A549 (cell line): Measurements from ENCODE around the gene LPCAT1.

ENCODE experiments used
- CBX2 ChIP-seq: fragments of 200-600 bp; sonication (generic); IDR thresholded peaks from 2 replicates; pipeline ENCODE4 v1.6.1; 2016; ENCODE audit warnings: low read depth, mild to moderate bottlenecking, borderline replicate concordance
- CHD2 ChIP-seq: fragments of 150-350 bp; IDR thresholded peaks from 2 replicates; pipeline ENCODE4 v1.6.1; 2014; ENCODE audit warnings: low read length; ENCODE audit not compliant: partially characterized antibody
- KDM5A ChIP-seq: fragments of 200-600 bp; sonication (generic); IDR thresholded peaks from 2 replicates; pipeline ENCODE4 v1.6.1; 2016; ENCODE audit warnings: antibody characterized with exemption, mild to moderate bottlenecking
- POLR2A ChIP-seq: IDR thresholded peaks from 2 replicates; pipeline ENCODE4 v1.6.1; 2012; ENCODE audit warnings: mild to moderate bottlenecking, low read length
- POLR2AphosphoS2 ChIP-seq: conservative IDR thresholded peaks from 2 replicates; pipeline ENCODE4 v1.6.1; 2012; ENCODE audit warnings: low read length, improper control_type of control experiment, inconsistent platforms
- RAD21 ChIP-seq, 2 experiments: fragments of >200 bp in 1 of 2; sonication (Bioruptor Twin) in 1 of 2; formaldehyde crosslinking in 1 of 2; IDR thresholded peaks in 1 of 2; conservative IDR thresholded peaks in 1 of 2; 2 replicates in 1 of 2; 3 replicates in 1 of 2; pipeline ENCODE4 v1.6.1; 2012 to 2018; ENCODE audit warnings: inconsistent platforms in 1 of 2
- TFCP2L1 ChIP-seq: fragments of 250-450 bp; sonication (Bioruptor Pico); IDR thresholded peaks from 2 replicates; pipeline ENCODE4 v1.5.0; 2021; ENCODE audit warnings: mild to moderate bottlenecking
- TF ChIP-seq, protein P1 (sequence below): fragments of >200 bp; sonication (Bioruptor Twin); formaldehyde crosslinking; IDR thresholded peaks from 3 replicates; pipeline ENCODE4 v1.5.1; 2016
- TF ChIP-seq, protein P2 (sequence below): fragments of 450-650 bp; IDR thresholded peaks from 2 replicates; pipeline ENCODE4 v1.6.1; 2014; ENCODE audit warnings: antibody characterized with exemption
- TF ChIP-seq, protein P3 (sequence below): IDR thresholded peaks from 2 replicates; pipeline ENCODE4 v1.6.1; 2012
- TF ChIP-seq, protein P4 (sequence below): fragments of 250-450 bp; sonication (Bioruptor Pico); IDR thresholded peaks from 2 replicates; pipeline ENCODE4 v1.5.0; 2021; ENCODE audit warnings: mild to moderate bottlenecking, moderate library complexity, borderline replicate concordance

DNA sequence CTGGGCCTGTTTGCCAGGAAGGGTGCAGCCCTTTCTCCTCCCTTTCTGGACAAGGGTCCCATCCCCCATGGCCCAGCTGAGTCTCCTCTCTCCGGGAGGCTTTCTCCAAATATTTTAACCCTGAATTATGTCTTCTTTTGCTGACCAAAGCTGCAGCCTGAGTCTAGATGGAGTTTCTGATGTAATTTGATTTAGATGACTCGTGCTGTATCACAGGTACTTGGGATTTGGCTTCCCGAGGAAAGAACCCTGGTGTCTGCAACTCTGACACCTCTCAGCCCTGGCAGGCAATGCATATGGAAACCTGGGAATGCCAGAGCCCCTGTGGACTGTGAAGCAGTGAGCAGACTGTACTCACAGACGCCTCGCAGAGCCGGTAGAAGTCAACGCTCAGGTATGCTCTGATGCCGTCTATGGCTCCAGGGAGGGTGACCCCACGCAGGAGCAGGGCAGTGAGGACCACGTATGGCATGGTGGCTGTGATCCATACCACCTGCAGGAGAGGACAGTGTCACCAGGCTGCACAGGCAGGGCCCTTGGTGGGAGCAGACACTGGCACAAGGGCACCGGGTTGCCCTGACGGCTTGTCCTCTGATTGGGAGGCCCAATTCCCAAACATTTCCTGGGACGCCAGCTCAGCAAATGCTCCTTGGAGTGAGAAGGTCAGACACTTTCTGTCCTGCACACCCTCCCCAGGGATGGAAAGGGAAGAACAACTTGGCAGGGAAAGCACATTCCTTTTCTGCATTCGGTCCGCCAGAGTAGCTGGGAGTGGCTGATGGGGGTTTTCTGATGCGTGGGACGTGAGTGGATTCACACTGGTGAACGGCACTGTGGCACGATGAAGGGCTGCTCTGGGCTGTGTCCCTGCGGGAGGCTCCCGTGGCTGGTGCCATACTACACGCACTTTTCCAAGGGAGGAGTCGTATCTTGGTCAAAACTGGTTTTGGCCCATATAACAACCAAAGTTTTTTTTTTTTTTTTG lies 103.3 kb downstream of the LPCAT1 start:
- TF ChIP-seq, protein P1, sequence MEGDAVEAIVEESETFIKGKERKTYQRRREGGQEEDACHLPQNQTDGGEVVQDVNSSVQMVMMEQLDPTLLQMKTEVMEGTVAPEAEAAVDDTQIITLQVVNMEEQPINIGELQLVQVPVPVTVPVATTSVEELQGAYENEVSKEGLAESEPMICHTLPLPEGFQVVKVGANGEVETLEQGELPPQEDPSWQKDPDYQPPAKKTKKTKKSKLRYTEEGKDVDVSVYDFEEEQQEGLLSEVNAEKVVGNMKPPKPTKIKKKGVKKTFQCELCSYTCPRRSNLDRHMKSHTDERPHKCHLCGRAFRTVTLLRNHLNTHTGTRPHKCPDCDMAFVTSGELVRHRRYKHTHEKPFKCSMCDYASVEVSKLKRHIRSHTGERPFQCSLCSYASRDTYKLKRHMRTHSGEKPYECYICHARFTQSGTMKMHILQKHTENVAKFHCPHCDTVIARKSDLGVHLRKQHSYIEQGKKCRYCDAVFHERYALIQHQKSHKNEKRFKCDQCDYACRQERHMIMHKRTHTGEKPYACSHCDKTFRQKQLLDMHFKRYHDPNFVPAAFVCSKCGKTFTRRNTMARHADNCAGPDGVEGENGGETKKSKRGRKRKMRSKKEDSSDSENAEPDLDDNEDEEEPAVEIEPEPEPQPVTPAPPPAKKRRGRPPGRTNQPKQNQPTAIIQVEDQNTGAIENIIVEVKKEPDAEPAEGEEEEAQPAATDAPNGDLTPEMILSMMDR = no peak
- TF ChIP-seq POLR2A = no peak
- TF ChIP-seq KDM5A = no peak
- TF ChIP-seq, protein P2, sequence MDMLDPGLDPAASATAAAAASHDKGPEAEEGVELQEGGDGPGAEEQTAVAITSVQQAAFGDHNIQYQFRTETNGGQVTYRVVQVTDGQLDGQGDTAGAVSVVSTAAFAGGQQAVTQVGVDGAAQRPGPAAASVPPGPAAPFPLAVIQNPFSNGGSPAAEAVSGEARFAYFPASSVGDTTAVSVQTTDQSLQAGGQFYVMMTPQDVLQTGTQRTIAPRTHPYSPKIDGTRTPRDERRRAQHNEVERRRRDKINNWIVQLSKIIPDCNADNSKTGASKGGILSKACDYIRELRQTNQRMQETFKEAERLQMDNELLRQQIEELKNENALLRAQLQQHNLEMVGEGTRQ = no peak
- TF ChIP-seq, protein P3, sequence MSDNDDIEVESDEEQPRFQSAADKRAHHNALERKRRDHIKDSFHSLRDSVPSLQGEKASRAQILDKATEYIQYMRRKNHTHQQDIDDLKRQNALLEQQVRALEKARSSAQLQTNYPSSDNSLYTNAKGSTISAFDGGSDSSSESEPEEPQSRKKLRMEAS = no peak
- no peak for TF ChIP-seq RAD21 (conservative IDR thresholded peaks at IDR 0.05 in 1 of 2, IDR thresholded peaks at IDR 0.05 in 1 of 2)
- no peak for TF ChIP-seq CBX2
- no peak for TF ChIP-seq CHD2
- TF ChIP-seq, protein P4, sequence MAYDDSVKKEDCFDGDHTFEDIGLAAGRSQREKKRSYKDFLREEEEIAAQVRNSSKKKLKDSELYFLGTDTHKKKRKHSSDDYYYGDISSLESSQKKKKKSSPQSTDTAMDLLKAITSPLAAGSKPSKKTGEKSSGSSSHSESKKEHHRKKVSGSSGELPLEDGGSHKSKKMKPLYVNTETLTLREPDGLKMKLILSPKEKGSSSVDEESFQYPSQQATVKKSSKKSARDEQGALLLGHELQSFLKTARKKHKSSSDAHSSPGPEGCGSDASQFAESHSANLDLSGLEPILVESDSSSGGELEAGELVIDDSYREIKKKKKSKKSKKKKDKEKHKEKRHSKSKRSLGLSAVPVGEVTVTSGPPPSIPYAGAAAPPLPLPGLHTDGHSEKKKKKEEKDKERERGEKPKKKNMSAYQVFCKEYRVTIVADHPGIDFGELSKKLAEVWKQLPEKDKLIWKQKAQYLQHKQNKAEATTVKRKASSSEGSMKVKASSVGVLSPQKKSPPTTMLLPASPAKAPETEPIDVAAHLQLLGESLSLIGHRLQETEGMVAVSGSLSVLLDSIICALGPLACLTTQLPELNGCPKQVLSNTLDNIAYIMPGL (CRISPR knock-in tag) = no peak
- no peak for TF ChIP-seq POLR2AphosphoS2
- no peak for TF ChIP-seq TFCP2L1 (CRISPR knock-in tag)
